ENCODE measurements around the gene ABHD16B. TPM values are rescaled to one million over a fixed set of nuclear protein-coding genes. Genes with fewer than 3 reads are reported as not detected.

The ABHD16B gene
- total and polyA plus RNA-seq, 8 donors, result 0.12 to 0.53 TPM; not detected in 6

GRCh38 chr20:63911176-63911575 lies 49.9 kb downstream of the ABHD16B start:
- no peak for FAIRE-seq
- intact Hi-C loops (cut with DNase I), result no loop called here
- 28 to 31% methylated on average over 12 of the region's 12 CpGs for WGBS, 2 donors

More at GRCh38 chr20:63911176-63911575, 49.9 kb downstream of the ABHD16B start:
- Histone ChIP-seq H3K4me1 (peaks cover 13 to 47% (median 15%) of the 10 kb centered on the region in 3 donors), H3K9me3 (no peaks in the 10 kb centered on the region), H3K27ac (peak overlapping the region in 3 of 4 donors; percentile 30 to 47 (median 45)), H3K4me3 (no peak overlapping the region), H3K36me3 (no peaks in the 10 kb centered on the region), H3K27me3 (no peaks in the 10 kb centered on the region)
- TF ChIP-seq CTCF (IDR thresholded peaks at IDR 0.05), result no peak
- ATAC-seq (peak; percentile 84 to 87 (median 86)), DNase-seq (peak; percentile 73 to 89 (median 86))

Other genes with a start within 250 kb of the ABHD16B start
- 1 to 10 TPM; 4.1 to 8.2 (median 5.2) TPM for gene GMEB2, start 234.4 kb upstream of the ABHD16B start, total RNA-seq
- gene GMEB2, start 234.4 kb upstream of the ABHD16B start, polyA plus RNA-seq, result 10 to 100 TPM in 1 of 2 donors, 1 to 10 TPM in 1; 8.8 to 10.4 TPM
- 10 to 100 TPM in 2 of 6 donors, 1 to 10 TPM in 4; 4.4 to 13.1 (median 7.9) TPM for gene STMN3, start 208.1 kb upstream of the ABHD16B start, total RNA-seq
- 10 to 100 TPM; 17.4 to 37.8 TPM for gene STMN3, start 208.1 kb upstream of the ABHD16B start, polyA plus RNA-seq
- gene RTEL1, start 203.2 kb upstream of the ABHD16B start, total RNA-seq, result 10 to 100 TPM; 10.5 to 19.2 (median 13.9) TPM
- 10 to 100 TPM; 28.4 to 36.6 TPM for gene RTEL1, start 203.2 kb upstream of the ABHD16B start, polyA plus RNA-seq
- gene TNFRSF6B, start 164.8 kb upstream of the ABHD16B start, total RNA-seq, result 1 to 10 TPM in 4 of 6 donors, under 1 TPM in 2; 0.31 to 2.7 (median 1.7) TPM
- 10 to 100 TPM; 14.0 to 31.0 TPM for gene TNFRSF6B, start 164.8 kb upstream of the ABHD16B start, polyA plus RNA-seq
- 10 to 100 TPM; 13.9 to 27.0 (median 18.9) TPM for gene ARFRP1, start 153.5 kb upstream of the ABHD16B start, total RNA-seq
- gene ARFRP1, start 153.5 kb upstream of the ABHD16B start, polyA plus RNA-seq, result 10 to 100 TPM; 45.1 to 47.7 TPM
- gene ZGPAT, start 153.5 kb upstream of the ABHD16B start, total RNA-seq, result 10 to 100 TPM in 4 of 6 donors, 1 to 10 TPM in 2; 9.3 to 15.8 (median 11.1) TPM
- gene ZGPAT, start 153.5 kb upstream of the ABHD16B start, polyA plus RNA-seq, result 10 to 100 TPM; 42.6 to 61.6 TPM
- gene LIME1, start 124.8 kb upstream of the ABHD16B start, total RNA-seq, result 1 to 10 TPM; 2.6 to 6.0 (median 3.1) TPM
- 10 to 100 TPM; 44.6 to 46.6 TPM for gene LIME1, start 124.8 kb upstream of the ABHD16B start, polyA plus RNA-seq
- 10 to 100 TPM; 25.8 to 44.2 (median 30.6) TPM for gene SLC2A4RG, start 121.7 kb upstream of the ABHD16B start, total RNA-seq
- gene SLC2A4RG, start 121.7 kb upstream of the ABHD16B start, polyA plus RNA-seq, result 10 to 100 TPM; 63.2 to 67.1 TPM
- 1 to 10 TPM; 2.2 to 7.4 (median 3.0) TPM for gene ZBTB46, start 30.2 kb upstream of the ABHD16B start, total RNA-seq
- 1 to 10 TPM; 2.8 to 3.6 TPM for gene ZBTB46, start 30.2 kb upstream of the ABHD16B start, polyA plus RNA-seq
- 10 to 100 TPM; 16.3 to 35.0 (median 22.3) TPM for gene TPD52L2, start 3.8 kb downstream of the ABHD16B start, total RNA-seq
- 10 to 100 TPM; 33.8 to 47.3 TPM for gene TPD52L2, start 3.8 kb downstream of the ABHD16B start, polyA plus RNA-seq
- 10 to 100 TPM; 25.0 to 31.5 (median 29.2) TPM for gene DNAJC5, start 33.6 kb downstream of the ABHD16B start, total RNA-seq
- 10 to 100 TPM; 20.1 to 23.3 TPM for gene DNAJC5, start 33.6 kb downstream of the ABHD16B start, polyA plus RNA-seq
- 10 to 100 TPM; 13.9 to 23.1 (median 17.2) TPM for gene UCKL1, start 94.9 kb downstream of the ABHD16B start, total RNA-seq
- gene UCKL1, start 94.9 kb downstream of the ABHD16B start, polyA plus RNA-seq, result 10 to 100 TPM; 67.8 to 84.7 TPM
- gene ZNF512B, start 108.4 kb downstream of the ABHD16B start, total RNA-seq, result 10 to 100 TPM in 3 of 6 donors, 1 to 10 TPM in 3; 8.5 to 12.8 (median 9.8) TPM
- 10 to 100 TPM; 12.8 to 22.0 TPM for gene ZNF512B, start 108.4 kb downstream of the ABHD16B start, polyA plus RNA-seq
- gene SAMD10, start 118.1 kb downstream of the ABHD16B start, total RNA-seq, result 1 to 10 TPM; 1.3 to 5.2 (median 3.1) TPM
- 1 to 10 TPM; 5.6 to 7.3 TPM for gene SAMD10, start 118.1 kb downstream of the ABHD16B start, polyA plus RNA-seq
- 10 to 100 TPM; 27.2 to 39.4 (median 32.2) TPM for gene PRPF6, start 119.6 kb downstream of the ABHD16B start, total RNA-seq
- gene PRPF6, start 119.6 kb downstream of the ABHD16B start, polyA plus RNA-seq, result 10 to 100 TPM; 35.7 to 49.2 TPM
- 1 to 10 TPM in 1 of 6 donors, under 1 TPM in 5; 0.31 to 1.0 (median 0.70) TPM for gene C20orf204, start 174.7 kb downstream of the ABHD16B start, total RNA-seq
- gene C20orf204, start 174.7 kb downstream of the ABHD16B start, polyA plus RNA-seq, result 1 to 10 TPM; 2.4 to 3.7 TPM
- gene SOX18, start 188.1 kb downstream of the ABHD16B start, total RNA-seq, result 1 to 10 TPM; 3.7 to 9.1 (median 5.2) TPM
- 1 to 10 TPM; 6.1 to 6.4 TPM for gene SOX18, start 188.1 kb downstream of the ABHD16B start, polyA plus RNA-seq
- gene TCEA2, start 201.7 kb downstream of the ABHD16B start, total RNA-seq, result 10 to 100 TPM; 11.6 to 24.5 (median 13.9) TPM
- 10 to 100 TPM; 35.7 to 52.9 TPM for gene TCEA2, start 201.7 kb downstream of the ABHD16B start, polyA plus RNA-seq
- gene RGS19, start 218.0 kb downstream of the ABHD16B start, total RNA-seq, result 10 to 100 TPM in 1 of 6 donors, 1 to 10 TPM in 5; 3.2 to 11.9 (median 4.1) TPM
- 1 to 10 TPM; 7.5 to 8.9 TPM for gene RGS19, start 218.0 kb downstream of the ABHD16B start, polyA plus RNA-seq
- 1 to 10 TPM in 3 of 6 donors, under 1 TPM in 3; 0.25 to 2.2 (median 1.1) TPM for gene OPRL1, start 218.6 kb downstream of the ABHD16B start, total RNA-seq
- gene OPRL1, start 218.6 kb downstream of the ABHD16B start, polyA plus RNA-seq, result under 1 TPM; 0.49 to 0.94 TPM
- gene LKAAEAR1, start 222.9 kb downstream of the ABHD16B start, total RNA-seq, result under 1 TPM in 2 of 6 donors, not detected in 4; 0.22 to 0.24 TPM
- not detected for gene LKAAEAR1, start 222.9 kb downstream of the ABHD16B start, polyA plus RNA-seq
- not detected for gene NPBWR2, start 246.1 kb downstream of the ABHD16B start, total RNA-seq
- gene NPBWR2, start 246.1 kb downstream of the ABHD16B start, polyA plus RNA-seq, result not detected

Data from pancreas (tissue), 10 donors.